Lung microvascular endothelial cell (primary cell): ENCODE data around the gene TCAIM. TPM values are rescaled to one million over a fixed set of nuclear protein-coding genes. Genes with fewer than 3 reads are reported as not detected.
"Not testable (repeated sequence)": the region's sequence is repeated elsewhere in the genome, so short reads cannot be mapped to it uniquely, and the experiment has no call there.

Experiments
- DNase-seq, 2 donors: peaks; one replicate each; pipeline versions ENCODE4 v3.0.0 to v3.0.0-alpha.2; 2010; ENCODE audit warnings: low read depth in 2 of 2
- total RNA-seq: library from RNA; depleted of rRNA; stranded (reverse); fragments of >200 nt; gene quantifications from 2 replicates; pipeline ENCODE4 v1.2.1, GENCODE V29; 2014

The TCAIM gene
- total RNA-seq, 1 donor from 2014 or later, result 14.9 TPM

DNA sequence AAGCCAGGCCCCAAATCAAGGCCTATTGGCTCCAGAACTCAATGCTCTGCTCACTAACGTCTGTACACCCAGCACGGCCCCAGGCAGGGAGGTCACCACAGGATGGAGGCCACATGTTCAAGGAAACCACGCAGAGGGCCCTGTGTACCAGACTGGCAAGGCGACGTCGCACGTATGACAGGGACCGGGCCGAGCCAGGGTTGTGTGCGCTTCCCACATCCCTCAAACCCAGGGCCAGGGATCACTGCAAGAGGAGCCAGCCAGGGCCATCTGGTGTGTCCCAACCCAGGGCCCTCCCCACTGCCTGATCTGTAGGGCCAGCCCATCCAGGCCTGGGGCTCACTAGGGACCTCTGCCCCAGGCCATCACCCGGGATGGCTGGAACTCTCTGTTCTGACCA, 76.9 kb downstream of the TCAIM start:
- no peak for DNase-seq

DNA sequence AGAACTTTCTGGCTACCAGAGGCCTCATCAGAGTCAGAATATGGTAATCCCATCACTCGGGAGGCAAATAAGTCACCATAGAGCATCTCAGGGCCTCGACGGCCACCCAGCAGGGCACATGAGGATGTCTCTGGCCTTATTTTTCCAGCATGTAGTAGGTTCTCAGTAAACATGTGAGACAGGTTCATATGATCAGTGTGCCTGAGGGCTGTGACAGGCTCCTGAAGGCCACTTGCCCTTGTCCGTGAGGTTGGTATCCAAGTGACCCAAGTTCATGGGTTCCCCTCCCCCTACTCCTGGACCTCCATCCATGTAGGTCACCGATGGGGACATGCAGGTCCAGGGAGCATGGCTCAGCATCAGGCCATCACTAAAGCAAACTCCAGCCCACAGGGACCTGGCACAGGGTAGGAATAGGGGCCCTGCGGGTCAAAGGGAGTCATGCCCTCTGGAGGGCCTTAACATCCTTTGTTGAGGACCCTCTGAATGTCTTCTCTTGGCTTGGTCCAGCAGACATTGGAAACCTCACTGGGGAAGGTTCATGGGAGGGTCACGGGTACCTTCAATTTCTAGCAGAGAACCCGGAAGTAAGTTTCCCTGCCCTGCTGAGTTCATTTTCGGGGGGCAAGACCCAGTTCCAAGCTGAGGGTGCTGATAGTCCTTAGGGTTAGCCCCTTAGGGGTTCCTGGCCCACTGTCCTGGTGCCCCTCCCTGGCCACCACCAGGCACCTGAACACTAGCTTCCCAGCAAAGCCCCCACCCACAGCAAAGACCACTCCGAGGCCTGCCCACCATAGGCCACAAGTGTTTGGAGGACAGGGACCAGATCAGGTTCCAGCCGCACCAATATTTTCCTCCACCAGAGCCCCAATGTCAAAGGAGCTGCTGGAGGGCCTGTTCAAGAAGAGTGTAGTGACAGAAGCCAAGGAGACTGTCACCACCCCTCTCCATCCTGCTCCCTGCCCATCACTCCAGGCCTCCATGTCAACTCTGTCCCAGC, 77.8 kb downstream of the TCAIM start:
- no peak for DNase-seq

DNA sequence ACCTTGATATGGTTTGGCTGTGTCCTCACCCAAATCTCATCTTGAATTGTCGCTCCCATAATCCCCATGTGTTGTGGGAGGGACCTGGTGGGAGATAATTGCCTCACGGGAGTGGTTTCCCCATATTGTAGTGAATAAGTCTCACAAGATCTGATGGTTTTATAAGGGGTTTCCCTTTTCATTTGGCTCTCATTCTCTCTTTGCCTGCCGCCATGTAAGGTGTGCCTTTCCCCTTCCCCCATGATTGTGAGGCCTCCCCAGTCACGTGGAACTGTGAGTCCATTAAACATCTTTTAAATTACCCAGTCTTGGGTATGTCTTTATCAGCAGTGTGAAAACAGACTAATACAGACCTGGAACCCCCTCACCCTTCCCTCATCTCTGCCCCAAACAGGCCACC, 79.6 kb downstream of the TCAIM start:
- not testable (repeated sequence) for DNase-seq

DNA sequence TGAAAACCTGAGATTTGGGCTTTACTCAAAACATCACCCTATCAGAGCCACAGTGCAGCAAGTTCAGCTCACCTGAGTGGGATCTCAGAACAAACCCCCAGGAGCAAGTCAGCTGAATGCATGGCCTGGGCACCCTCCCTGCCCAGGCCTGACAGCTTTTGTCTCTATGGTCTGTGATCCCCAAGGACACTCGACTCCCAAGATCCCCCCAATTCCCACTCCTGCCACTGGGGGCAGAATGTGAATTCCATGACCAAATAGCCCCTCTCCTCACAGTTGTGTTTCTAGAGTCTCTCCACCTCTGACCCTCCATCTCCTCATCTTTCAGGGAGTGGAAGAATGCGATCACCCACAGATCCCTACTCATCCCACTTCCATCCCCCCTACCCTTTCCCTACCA, 80.0 kb downstream of the TCAIM start:
- no peak for DNase-seq

DNA sequence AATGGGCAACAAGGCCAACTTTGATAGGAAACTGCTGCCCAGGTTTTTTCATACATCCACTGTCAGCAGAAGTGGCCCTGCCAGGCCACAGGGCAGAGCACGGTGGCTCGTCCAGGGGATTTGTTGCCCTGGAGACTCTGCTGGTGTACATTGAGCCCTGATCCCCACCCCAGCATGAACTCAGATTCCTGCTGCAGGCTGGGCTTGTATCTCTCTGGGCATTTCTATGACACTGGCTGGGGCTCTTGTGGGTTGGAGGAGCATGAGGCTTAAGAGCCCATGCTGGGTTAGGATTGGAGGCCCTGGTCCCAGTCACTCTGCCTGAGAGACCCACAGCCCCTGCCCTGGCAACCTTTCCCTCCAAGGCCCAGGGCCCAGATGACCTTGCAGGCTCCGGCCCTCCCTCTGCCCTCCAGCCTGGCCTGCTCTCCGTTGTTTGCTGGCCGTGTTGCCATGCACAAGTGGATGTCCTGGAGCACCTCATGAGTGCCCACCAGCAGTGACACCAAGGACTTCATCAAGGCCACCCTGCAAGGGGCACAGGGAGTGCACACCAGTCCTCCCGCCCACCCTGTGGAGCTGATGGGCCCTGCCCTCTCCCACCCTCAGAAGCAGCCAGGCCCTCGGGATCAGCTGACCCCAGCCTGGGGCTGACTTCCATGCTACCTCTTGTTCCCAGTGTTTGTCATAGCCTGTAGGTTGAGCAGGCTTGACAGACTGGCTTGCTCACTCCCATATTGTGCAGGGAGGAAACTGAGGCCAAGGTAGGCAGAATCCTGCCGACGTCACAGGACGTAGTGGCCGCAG, 80.8 kb downstream of the TCAIM start:
- DNase-seq, result no peak

DNA sequence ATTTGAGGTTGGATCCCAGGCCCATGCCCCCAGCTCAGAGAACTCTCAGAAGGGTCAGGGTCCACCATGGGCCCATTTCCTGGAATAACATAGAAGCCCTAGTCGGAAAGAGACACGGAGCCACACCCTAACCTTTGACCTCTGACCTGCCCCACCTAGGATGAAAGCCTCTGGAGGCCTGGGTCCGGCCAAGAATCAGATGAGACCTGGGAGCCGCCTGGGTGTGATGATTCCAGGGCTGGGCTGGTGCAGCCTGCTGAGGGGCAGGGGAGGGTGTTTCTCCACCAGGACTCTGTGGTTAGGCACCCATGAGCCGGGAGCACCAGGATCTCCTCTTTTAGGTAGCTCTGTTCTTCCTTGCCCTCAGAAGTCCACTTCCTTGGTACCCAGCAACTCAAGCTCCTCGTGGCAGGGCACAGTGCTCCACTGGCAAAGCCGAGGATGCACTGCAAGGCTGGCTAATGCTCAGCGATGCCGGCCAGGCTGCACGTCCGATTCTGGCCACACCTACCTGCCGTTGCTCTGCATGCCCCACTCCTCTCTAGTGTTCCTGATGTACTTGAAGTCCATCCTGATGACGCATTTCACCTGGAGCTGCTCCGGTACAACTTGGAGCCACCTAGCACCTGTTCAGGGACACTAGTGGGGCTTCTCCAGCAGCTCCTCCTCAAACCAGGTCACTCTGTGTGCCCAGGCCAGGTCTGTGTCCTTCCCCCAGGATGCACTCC, 81.5 kb downstream of the TCAIM start:
- no peak for DNase-seq

- DNase-seq, result no peak
Observed at GRCh38 chr3:44420676-44421075, 82.1 kb downstream of the TCAIM start.

DNA sequence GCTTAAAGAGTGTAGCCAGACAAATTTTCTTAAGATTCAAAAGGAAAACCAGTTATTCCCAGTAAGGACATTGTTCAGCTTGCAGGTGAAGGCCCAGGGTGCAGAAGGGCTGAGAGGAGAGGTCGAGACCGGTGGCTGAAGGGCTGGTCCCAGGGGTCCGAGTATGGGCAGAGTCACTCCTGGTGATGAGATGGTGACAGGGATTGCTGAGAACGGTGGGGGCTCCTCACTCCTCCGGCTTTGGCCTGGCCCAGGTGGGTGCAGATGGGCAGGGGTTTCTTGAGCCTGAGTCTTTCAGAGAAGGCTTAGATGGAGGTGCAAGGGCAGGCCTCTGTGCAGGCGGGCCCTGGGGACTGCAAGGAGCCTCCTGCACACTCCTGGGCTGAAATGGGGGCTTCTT, 82.7 kb downstream of the TCAIM start:
- DNase-seq, result no peak

GRCh38 chr3:44424758-44425157, 86.2 kb downstream of the TCAIM start:
- no peak for DNase-seq

DNA sequence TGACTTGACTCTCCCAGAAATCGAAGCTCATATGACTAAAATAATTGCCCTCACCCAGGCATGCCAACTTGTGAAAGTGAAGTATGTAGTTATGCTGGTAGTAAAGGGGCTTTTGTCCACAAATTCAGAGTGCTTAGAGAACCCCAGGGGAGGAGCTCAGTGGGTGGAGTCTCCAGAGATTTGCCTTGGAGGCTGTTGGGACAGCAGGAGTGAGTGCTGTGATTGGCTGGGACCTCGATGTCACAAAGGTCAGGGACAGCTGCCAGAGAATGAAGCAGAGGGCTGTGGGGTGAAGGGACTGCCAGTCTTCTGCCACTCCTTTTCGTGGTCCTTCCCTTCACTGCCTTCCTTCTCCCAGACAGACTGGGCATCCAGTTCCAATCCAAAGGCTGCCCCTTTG, 89.1 kb downstream of the TCAIM start:
- no peak for DNase-seq

GRCh38 chr3:44428910-44429309, 90.3 kb downstream of the TCAIM start:
- no peak for DNase-seq

DNA sequence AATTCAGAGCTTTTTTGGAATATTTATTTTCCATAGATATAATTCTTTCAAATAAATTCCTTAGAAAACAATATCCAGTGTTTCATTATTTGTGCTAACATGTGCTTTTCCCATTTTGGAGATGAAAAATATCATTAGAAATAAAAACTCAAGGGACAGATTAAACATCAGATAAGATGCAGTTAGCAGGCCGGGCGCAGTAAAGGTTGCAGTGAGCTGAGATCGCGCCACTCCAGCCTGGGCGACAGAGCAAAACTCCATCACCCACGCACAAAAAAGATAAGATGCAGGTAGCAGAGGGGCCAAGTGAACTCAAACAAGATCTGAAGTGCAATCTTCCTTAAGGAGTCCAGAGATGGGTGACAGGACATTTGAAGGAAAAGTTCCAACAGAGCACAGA, 90.9 kb downstream of the TCAIM start:
- DNase-seq, result no peak

DNA sequence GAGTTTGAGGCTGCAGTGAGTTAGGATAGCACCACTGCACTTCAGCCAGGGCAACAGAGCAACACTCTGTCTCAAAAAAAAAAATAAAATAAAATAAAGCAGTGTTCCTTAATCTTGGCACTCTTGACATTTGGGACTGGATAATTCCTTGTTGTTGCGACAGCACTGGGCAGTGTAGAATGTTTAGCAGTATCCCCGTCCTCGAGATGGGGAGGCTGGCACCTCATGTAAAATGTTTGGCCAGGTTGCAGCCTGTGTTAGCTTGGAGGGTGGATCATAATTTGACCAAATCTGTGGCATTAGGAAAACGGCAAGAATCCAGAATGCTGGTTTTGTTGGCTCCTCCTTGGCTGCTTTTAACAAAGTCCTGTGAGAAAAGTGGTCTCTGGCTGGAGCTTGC, 91.9 kb downstream of the TCAIM start:
- DNase-seq, result no peak

GRCh38 chr3:44434834-44435510, 96.4 kb downstream of the TCAIM start:
- no peak for DNase-seq

DNA sequence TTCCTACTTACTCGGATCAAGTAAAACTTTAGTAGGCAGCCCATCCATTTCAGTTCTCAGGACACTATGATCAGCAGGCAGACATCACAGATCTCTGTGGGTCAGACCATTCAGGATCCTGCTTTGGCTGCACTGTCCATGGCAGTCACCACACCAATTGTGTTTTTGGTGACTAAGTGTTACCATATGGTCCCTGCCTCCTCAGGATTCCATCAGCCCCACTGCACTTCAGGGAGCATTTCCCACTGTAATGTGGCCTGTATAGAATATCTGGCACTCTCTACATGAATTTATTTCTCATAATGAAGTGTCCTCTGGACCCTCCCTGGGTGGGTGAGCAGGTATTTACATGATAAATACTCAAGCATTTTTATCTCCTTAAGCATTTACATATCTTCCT, 97.6 kb downstream of the TCAIM start:
- no peak for DNase-seq

DNA sequence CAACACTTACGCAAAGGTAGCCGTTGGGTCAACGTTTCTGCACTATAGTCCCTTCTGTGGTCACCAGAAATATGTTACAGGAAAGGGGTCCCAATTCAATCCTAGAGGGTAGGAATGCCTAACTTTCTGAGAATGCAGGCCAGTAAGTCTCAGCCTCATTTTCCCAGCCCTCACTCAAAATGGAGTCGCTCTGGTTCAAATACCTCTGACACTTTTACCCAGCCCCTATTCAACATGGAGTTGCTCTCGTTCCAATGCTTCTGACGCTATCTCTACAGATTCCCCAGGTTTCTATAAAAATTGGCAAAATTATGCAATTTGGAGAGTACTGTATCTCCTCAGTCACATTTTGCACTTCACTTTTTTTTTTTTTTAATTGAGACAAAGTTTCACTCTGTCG, 99.2 kb downstream of the TCAIM start:
- DNase-seq, result no peak

GRCh38 chr3:44439499-44440295, 101.1 kb downstream of the TCAIM start:
- peak; percentile 96 to 97 for DNase-seq

GRCh38 chr3:44442596-44443309, 104.2 kb downstream of the TCAIM start:
- DNase-seq, result no peak

DNA sequence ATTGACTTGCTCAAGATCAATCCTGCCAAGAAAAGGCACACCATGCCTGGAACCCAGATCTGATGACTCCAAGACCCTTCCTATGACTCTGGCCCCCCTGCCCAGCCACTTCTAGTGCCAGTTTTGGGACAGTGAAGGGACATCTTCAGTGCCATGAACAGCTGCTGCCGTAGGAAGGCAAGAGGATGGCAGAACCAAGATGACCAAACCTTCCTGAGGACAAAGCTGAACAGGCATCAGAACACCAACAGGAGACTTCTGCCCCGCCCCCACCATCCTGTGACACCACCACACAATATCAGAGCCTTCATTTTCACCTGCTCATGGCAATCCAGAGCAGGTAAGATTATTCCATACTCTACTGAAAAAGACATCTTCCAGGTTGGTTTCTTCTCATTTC, 105.9 kb downstream of the TCAIM start:
- no peak for DNase-seq
